ENCODE results near the gene C1GALT1C1L.
"Not testable (repeated sequence)": the region's sequence is repeated elsewhere in the genome, so short reads cannot be mapped to it uniquely, and the experiment has no call there.

Gene C1GALT1C1L

DNA sequence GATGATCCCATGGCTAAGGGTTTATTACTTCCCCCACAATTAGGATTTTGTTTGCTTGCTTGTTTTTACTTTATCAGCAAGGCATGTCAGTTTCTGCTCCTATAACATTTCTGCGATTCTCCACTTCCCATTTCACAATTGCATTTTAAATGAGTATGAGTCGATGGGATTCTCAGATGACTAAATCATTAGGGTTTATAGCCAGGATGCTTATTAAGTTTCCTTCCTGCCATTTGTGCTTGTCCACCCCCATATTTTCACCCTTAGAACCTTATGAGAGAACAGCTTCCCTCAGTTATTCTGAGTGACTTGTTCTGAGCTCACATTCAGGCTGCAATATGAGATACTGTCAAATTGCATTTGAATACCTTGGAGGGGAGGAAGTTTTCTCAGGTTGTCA, 37.9 kb upstream of the C1GALT1C1L start:
- TF ChIP-seq ZFX (IDR thresholded peaks at IDR 0.05): no peak
- TF ChIP-seq, protein P1, sequence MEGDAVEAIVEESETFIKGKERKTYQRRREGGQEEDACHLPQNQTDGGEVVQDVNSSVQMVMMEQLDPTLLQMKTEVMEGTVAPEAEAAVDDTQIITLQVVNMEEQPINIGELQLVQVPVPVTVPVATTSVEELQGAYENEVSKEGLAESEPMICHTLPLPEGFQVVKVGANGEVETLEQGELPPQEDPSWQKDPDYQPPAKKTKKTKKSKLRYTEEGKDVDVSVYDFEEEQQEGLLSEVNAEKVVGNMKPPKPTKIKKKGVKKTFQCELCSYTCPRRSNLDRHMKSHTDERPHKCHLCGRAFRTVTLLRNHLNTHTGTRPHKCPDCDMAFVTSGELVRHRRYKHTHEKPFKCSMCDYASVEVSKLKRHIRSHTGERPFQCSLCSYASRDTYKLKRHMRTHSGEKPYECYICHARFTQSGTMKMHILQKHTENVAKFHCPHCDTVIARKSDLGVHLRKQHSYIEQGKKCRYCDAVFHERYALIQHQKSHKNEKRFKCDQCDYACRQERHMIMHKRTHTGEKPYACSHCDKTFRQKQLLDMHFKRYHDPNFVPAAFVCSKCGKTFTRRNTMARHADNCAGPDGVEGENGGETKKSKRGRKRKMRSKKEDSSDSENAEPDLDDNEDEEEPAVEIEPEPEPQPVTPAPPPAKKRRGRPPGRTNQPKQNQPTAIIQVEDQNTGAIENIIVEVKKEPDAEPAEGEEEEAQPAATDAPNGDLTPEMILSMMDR (conservative IDR thresholded peaks at IDR 0.05): no peak

DNA sequence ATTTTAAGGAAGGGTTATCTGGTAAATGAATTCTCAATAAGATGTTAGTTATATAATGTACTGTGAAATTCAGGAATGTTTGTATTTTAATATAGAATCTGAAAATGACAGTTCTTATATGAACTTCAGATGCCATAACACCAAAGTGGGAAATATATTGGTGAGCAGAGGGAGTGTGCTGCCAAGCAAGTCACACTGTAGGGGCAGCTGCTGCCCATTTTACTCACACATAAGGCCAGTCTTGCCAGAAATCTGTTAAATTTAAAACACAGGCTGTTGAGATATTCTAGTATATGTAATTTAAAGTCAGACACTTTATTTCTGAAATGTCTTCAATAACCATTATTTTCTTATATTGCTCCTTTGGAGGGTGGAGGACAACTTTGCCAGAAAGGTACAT, 34.6 kb upstream of the C1GALT1C1L start:
- no peak overlapping the region for H3K27ac ChIP-seq
- TF ChIP-seq, protein P1 (conservative IDR thresholded peaks at IDR 0.05): no peak
- no peak for TF ChIP-seq ZFX (IDR thresholded peaks at IDR 0.05)

More for the DNA sequence above, 37.9 kb upstream of the C1GALT1C1L start:
- no peak overlapping the region for H3K27ac ChIP-seq

DNA sequence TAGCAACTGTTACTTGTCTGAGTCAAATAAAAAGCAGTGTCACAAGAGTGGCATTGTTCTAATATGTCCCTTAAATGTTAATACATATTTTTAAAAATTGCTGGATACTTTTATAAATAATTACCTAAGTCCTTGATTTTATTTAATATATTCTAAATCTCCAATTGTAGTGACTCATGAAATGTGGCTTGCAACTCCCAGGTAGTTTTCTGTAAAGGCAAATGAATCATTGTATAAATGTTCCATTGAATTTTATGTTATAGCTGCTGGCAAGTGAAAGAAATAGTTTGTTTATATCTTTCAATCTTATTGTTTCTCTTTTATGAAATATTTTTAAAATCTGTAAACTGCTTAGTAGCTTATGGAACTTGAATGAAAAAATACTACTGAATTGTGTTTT, 32.7 kb upstream of the C1GALT1C1L start:
- TF ChIP-seq, protein P1 (conservative IDR thresholded peaks at IDR 0.05): no peak
- no peak for TF ChIP-seq ZFX (IDR thresholded peaks at IDR 0.05)
- H3K27ac ChIP-seq: no peak overlapping the region

DNA sequence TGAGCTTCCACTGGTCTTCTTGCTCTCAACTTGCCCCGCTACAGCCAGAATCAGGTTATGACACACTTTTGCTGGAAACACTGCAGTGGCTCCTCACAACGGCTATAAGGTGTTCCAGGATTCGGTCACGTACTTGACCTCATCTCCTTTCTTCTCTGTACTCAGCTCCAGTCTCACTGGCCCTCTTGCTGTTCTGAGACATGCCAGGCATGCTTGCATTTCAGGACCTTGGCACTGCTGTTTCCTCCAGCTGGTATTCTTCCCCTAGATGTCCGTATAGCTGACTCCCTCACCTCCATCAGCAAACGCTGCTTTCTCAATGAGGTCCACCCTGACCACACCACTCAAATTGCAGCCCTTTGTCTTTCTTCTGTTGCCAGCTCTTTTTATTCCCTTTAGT, 31.9 kb upstream of the C1GALT1C1L start:
- H3K27ac ChIP-seq: no peak overlapping the region
- TF ChIP-seq, protein P1 (conservative IDR thresholded peaks at IDR 0.05): no peak
- TF ChIP-seq ZFX (IDR thresholded peaks at IDR 0.05): no peak

DNA sequence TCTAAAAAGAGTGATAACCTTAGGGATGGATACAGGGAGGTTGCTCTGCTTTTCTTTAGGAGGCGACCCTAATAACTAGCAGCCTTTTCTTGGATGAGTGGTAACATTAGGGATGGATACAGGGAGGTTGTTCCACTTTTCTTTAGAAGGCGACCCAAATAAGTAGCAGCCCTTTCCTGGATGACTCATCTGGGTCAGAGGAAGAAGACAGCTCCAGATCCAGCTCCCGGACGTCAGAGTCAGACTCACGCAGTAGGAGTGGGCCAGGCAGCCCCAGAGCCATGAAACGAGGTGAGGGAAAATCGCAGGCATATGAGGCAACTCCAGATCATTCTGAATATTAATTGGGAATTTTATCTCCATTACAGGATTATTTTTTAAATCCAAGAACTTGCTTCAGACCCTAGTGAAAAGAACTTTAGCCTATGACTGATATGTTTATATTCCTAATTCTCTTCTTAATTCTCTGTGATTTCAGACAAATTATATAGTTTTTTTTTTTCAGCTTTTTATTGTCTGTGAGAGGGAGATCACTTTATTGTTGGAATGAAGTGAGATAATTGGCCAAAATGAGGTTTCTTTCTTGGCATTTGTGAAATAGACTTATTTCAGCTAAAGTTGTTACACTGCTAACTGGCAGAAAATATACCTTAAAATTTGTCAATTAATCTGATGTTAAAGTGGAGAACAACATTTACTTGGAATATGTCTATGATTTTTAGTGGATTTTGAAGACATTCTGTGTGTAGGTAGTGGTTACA, 31.2 kb upstream of the C1GALT1C1L start:
- no peak for TF ChIP-seq ZFX (IDR thresholded peaks at IDR 0.05)
- TF ChIP-seq, protein P1 (conservative IDR thresholded peaks at IDR 0.05): no peak
- H3K27ac ChIP-seq: no peak overlapping the region

GRCh38 chr2:43701111-43701510, 24.9 kb upstream of the C1GALT1C1L start:
- TF ChIP-seq, protein P1 (conservative IDR thresholded peaks at IDR 0.05): no peak
- no peak for TF ChIP-seq ZFX (IDR thresholded peaks at IDR 0.05)
- no peak overlapping the region for H3K27ac ChIP-seq

- TF ChIP-seq, protein P1 (conservative IDR thresholded peaks at IDR 0.05): no peak
- TF ChIP-seq ZFX (IDR thresholded peaks at IDR 0.05): no peak
- H3K27ac ChIP-seq: no peak overlapping the region
These were observed 23.5 kb upstream of the C1GALT1C1L start for GRCh38 chr2:43699761-43700160.

DNA sequence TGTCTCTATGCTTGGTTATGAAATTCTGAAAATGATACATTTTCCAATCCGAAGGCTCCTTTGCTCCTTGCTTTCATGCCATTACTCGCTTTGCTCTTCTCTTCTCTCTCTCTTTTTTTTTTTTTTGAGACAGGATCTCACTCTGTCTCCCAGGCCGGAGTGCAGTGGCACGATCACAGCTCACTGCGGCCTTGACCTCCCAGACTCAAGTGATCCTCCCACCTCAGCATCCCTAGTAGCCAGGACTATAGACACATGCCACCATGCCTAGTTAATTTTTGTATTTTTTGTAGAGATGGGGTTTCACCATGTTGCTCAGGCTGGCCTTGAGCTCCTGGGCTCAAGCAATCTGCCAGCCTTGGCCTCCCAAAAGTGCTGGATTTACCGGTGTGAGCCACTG, 21.9 kb upstream of the C1GALT1C1L start:
- H3K27ac ChIP-seq: not testable (repeated sequence)

Data from C4-2B (cell line).